GM12891 (cell line): ENCODE measurements around the gene KIAA0319L.

Experiments
- POLR2A ChIP-seq: IDR thresholded peaks from 2 replicates; pipeline ENCODE4 v1.6.1; 2011; ENCODE audit warnings: low read depth, low read length, control low read depth
- TAF1 ChIP-seq: IDR thresholded peaks from 2 replicates; pipeline ENCODE4 v1.6.1; 2011; ENCODE audit warnings: low read depth, low read length, control low read depth

DNA sequence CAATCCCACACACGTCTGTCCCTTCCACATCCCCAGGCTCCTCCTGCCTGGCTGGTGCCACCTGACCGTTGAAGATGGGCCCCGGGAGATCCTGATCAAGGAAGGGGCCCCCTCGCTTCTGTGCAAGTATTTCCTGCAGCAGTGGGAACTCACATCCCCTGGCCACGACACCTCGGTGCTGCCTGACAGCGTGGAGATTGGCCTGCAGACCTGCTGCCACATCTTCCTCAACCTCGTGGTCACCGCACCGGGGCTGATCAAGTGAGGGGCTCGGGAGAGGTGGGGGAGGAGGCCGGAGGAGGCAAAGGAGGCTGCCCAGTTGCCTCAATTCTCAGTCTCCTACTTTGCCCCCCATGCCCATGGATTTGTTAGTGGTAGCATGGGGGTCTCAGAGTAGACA is 6.0 kb upstream of the KIAA0319L start:
- TF ChIP-seq TAF1 = no peak
- no peak for TF ChIP-seq POLR2A
